ENCODE data around the gene GADD45B.
"Not testable (repeated sequence)": the region's sequence is repeated elsewhere in the genome, so short reads cannot be mapped to it uniquely, and the experiment has no call there.

GADD45B gene

GRCh38 chr19:2464389-2464788 is 11.5 kb upstream of the GADD45B start:
- H3K4me3 ChIP-seq (ENCODE audit: low read length), result no peak overlapping the region
- H3K9me3 ChIP-seq (ENCODE audit: low read length), result no peaks in the 10 kb centered on the region
- no peaks in the 10 kb centered on the region for H3K27me3 ChIP-seq (ENCODE audit: insufficient read depth, low read length)
- H3K4me1 ChIP-seq (ENCODE audit: insufficient read depth, low read length), result peaks cover 10% of the 10 kb centered on the region
- H2AFZ ChIP-seq (ENCODE audit: low read depth, low read length), result no peak overlapping the region
- no peaks in the 10 kb centered on the region for H3K36me3 ChIP-seq (ENCODE audit: insufficient read depth, low read length)

DNA sequence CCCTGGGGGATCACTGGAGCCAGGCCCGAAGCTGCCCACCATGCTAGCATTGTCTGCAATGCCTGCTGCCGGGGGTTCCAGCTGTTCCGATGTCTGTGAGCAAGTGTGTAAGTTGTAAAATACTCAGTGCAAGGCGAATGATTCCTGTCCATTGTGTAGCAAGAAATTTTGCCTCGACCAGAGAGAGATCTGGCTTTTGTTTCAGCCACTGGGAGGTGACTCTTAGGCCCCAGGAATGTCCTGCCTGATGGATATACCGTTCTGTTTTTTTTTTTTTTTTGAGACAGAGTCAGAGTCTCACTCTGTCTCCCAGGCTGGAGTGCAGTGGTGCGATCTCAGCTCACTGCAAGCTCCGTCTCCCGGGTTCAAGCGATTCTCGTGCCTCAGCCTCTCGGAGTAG is 7.3 kb upstream of the GADD45B start:
- H3K4me3 ChIP-seq (ENCODE audit: low read length), result no peak overlapping the region
- H3K9me3 ChIP-seq (ENCODE audit: low read length), result no peaks in the 10 kb centered on the region
- H3K36me3 ChIP-seq (ENCODE audit: insufficient read depth, low read length), result no peaks in the 10 kb centered on the region
- peaks cover 12% of the 10 kb centered on the region for H3K4me1 ChIP-seq (ENCODE audit: insufficient read depth, low read length)
- no peaks in the 10 kb centered on the region for H3K27me3 ChIP-seq (ENCODE audit: insufficient read depth, low read length)
- no peak overlapping the region for H2AFZ ChIP-seq (ENCODE audit: low read depth, low read length)

DNA sequence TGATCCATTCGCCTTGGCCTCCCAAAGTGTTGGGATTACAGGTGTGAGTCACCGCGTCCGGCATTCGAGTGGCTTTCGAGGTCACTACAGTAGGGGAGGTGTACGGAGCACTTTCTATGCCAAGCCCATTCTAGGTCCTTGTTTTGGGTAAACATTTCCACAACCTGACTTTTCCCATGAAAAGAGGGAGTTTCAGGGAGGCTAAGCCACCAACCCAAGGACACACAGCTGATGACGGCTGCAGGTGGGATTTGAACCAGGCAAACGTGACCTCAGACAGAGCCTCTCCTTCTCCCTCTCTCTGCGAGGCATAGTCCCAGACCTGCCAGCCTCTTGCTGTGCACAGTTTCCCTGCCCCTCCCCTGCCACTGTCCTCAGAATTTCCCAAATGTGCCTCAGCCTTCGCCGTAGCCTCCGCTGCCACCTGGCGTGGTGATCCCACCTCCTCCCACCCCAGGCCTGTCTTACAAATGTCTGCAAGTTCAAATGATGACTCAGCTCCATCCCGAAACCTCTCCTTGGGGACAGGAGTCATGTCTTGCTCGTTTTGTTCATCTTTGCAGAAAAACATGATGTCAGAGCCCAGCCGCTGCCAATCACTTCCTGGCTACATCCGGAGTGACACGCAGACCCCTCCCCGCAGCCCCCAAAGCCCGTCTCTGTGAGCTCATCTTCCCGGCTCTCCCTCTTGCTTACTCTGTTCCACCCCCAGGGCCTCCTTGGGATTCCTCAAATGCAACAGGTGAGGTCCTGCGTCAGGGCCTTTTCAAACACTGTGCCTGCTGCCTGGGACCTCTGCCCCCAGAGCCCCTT is 6.6 kb upstream of the GADD45B start:
- H3K4me3 ChIP-seq (ENCODE audit: low read length), result peak overlapping the region; percentile 13
- peaks cover 12% of the 10 kb centered on the region for H3K4me1 ChIP-seq (ENCODE audit: insufficient read depth, low read length)
- no peaks in the 10 kb centered on the region for H3K9me3 ChIP-seq (ENCODE audit: low read length)
- no peaks in the 10 kb centered on the region for H3K27me3 ChIP-seq (ENCODE audit: insufficient read depth, low read length)
- H3K36me3 ChIP-seq (ENCODE audit: insufficient read depth, low read length), result no peaks in the 10 kb centered on the region
- H2AFZ ChIP-seq (ENCODE audit: low read depth, low read length), result peak overlapping the region; percentile 6

- not testable (repeated sequence) for H3K9me3 ChIP-seq (ENCODE audit: low read length); H3K27me3 ChIP-seq (ENCODE audit: insufficient read depth, low read length); H3K4me3 ChIP-seq (ENCODE audit: low read length); H3K36me3 ChIP-seq (ENCODE audit: insufficient read depth, low read length); H2AFZ ChIP-seq (ENCODE audit: low read depth, low read length)
- peaks cover 14% of the 10 kb centered on the region for H3K4me1 ChIP-seq (ENCODE audit: insufficient read depth, low read length)
These were observed 6.1 kb upstream of the GADD45B start for GRCh38 chr19:2469915-2470200.

DNA sequence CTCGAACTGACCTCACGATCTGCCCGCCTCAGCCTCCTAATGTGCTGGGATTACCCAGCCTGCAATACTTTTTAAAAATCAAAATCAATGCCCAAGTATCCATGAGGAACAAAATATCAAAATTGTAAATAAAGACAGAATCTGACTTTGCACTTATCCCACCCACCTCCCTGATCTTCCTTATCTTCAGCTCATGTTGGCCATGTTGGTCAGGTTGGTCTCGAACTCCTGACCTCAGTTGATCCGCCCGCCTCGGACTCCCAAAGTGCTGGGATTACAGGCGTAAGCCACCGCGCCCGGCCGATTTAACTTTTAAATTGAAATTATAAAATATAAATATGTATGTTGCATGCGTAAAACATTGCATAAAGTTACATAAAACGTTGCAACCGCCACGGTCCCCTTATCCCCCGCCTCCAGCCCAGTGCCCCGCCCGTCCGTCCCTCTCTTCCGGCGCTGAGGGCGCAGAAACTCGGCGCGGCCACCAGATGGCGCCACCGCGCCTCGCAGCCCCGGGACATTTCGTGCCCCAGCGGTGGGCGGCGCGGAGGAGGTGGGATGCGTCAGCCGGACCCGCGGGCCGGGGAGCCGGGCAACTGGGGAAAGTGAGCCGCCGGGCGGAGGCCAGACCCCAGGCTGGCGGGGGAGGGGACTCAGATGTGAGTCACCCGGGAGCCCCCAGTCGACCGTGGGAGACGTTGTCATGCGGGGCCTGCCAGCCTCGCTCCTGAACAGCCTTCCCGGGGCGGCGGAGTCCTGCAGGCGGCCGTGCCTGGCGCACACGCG is 1.5 kb upstream of the GADD45B start:
- no peaks in the 10 kb centered on the region for H3K9me3 ChIP-seq (ENCODE audit: low read length)
- no peaks in the 10 kb centered on the region for H3K36me3 ChIP-seq (ENCODE audit: insufficient read depth, low read length)
- no peaks in the 10 kb centered on the region for H3K27me3 ChIP-seq (ENCODE audit: insufficient read depth, low read length)
- no peak overlapping the region for H2AFZ ChIP-seq (ENCODE audit: low read depth, low read length)
- peak overlapping the region; percentile 3 for H3K4me3 ChIP-seq (ENCODE audit: low read length)
- peaks cover 24% of the 10 kb centered on the region for H3K4me1 ChIP-seq (ENCODE audit: insufficient read depth, low read length)

DNA sequence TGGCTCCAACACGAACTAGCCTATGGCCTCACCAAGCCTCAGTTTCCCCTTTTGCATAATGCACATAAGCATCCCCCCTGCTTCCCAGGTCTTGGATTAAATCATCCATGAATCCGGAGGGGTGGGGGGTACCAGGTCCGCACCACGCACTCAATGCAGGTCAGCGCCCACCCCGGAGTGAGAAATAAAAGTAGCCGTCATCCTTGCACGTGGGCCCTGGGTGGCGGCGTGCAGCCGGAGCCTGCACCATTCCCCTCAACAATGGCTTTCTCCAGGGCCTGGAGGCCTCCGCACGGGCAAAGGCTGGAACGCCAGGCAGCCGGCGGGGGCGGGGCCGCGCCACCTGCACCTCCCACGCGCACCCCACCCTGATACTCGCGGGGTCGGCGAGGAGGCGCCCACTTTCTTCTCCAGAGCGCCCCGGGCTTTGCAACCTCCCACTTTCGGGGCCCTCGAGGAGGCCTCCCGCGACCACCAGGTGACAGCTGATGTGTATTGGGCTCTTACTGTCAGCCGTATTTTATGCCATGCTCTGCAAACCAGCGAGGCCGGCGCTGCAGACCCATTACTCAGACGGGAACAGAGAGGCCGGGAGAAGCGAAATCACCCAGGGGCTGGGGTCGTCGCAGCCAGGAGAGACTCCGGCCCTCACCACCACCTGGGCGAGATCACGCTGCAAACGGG is 767 bp upstream of the GADD45B start:
- Histone ChIP-seq H3K36me3 (ENCODE audit: insufficient read depth, low read length) (no peaks in the 10 kb centered on the region), H3K4me1 (ENCODE audit: insufficient read depth, low read length) (peaks cover 22% of the 10 kb centered on the region), H3K9me3 (ENCODE audit: low read length) (no peaks in the 10 kb centered on the region), H2AFZ (ENCODE audit: low read depth, low read length) (no peak overlapping the region), H3K27me3 (ENCODE audit: insufficient read depth, low read length) (no peaks in the 10 kb centered on the region), H3K4me3 (ENCODE audit: low read length) (peak overlapping the region; percentile 24)

DNA sequence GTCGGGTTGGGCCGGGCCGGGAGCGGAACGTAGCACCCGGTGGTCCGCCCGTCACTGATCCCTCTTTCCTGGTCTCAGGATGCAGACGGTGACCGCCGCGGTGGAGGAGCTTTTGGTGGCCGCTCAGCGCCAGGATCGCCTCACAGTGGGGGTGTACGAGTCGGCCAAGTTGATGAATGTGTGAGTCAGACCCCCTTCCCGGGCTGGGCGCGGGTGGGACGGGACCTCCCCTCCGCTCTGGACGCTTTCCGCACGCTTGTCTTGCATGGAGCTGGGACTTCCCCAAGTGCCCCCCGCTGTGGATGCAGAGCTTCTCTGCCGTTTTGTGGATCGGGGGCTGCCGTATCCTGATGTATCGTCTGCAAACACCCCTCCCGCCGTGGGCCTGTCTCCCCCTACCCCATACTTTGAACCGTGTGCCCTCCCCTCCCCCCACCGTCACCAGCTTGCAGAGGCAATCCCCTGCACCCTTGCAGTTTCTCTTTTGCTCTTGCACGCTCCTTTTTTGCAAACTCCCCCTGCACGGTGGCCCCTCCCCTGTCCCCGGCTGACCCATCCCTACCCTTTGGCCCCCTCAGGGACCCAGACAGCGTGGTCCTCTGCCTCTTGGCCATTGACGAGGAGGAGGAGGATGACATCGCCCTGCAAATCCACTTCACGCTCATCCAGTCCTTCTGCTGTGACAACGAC is 669 bp downstream of the GADD45B start:
- Histone ChIP-seq H3K4me3 (ENCODE audit: low read length) (peak overlapping the region; percentile 78), H3K27me3 (ENCODE audit: insufficient read depth, low read length) (no peaks in the 10 kb centered on the region), H2AFZ (ENCODE audit: low read depth, low read length) (no peak overlapping the region), H3K4me1 (ENCODE audit: insufficient read depth, low read length) (peaks cover 22% of the 10 kb centered on the region), H3K36me3 (ENCODE audit: insufficient read depth, low read length) (no peaks in the 10 kb centered on the region), H3K9me3 (ENCODE audit: low read length) (no peaks in the 10 kb centered on the region)

DNA sequence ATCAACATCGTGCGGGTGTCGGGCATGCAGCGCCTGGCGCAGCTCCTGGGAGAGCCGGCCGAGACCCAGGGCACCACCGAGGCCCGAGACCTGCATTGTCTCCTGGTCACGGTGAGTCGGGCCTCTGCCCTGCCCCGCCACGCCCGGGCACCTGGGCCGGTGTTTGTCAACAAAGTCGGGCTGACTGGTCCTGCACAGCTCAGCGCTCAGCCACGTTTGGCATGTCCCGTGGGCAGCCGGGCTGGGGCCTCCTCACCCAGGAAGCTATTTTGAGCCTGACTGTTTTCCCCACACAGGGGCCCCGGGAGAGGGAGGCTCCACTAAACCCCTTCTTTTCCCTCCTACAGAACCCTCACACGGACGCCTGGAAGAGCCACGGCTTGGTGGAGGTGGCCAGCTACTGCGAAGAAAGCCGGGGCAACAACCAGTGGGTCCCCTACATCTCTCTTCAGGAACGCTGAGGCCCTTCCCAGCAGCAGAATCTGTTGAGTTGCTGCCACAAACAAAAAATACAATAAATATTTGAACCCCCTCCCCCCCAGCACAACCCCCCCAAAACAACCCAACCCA is 1.3 kb downstream of the GADD45B start:
- Histone ChIP-seq H3K36me3 (ENCODE audit: insufficient read depth, low read length) (no peaks in the 10 kb centered on the region), H3K27me3 (ENCODE audit: insufficient read depth, low read length) (no peaks in the 10 kb centered on the region), H2AFZ (ENCODE audit: low read depth, low read length) (no peak overlapping the region), H3K4me3 (ENCODE audit: low read length) (peak overlapping the region; percentile 78), H3K9me3 (ENCODE audit: low read length) (no peaks in the 10 kb centered on the region), H3K4me1 (ENCODE audit: insufficient read depth, low read length) (peaks cover 22% of the 10 kb centered on the region)

- Histone ChIP-seq H3K27me3 (ENCODE audit: insufficient read depth, low read length) (no peaks in the 10 kb centered on the region), H3K4me3 (ENCODE audit: low read length) (peak overlapping the region; percentile 15)
These were observed 1.8 kb downstream of the GADD45B start for GRCh38 chr19:2477732-2478191.

GRCh38 chr19:2478278-2478755 is 2.4 kb downstream of the GADD45B start:
- H3K4me3 ChIP-seq (ENCODE audit: low read length), result no peak overlapping the region

More at GRCh38 chr19:2477732-2478191, 1.8 kb downstream of the GADD45B start:
- Histone ChIP-seq H2AFZ (ENCODE audit: low read depth, low read length) (no peak overlapping the region), H3K4me1 (ENCODE audit: insufficient read depth, low read length) (peaks cover 22% of the 10 kb centered on the region), H3K36me3 (ENCODE audit: insufficient read depth, low read length) (no peaks in the 10 kb centered on the region), H3K9me3 (ENCODE audit: low read length) (peaks cover 1% of the 10 kb centered on the region)

GRCh38 chr19:2478756-2479555 is 3.0 kb downstream of the GADD45B start:
- H3K36me3 ChIP-seq (ENCODE audit: insufficient read depth, low read length), result no peaks in the 10 kb centered on the region
- peaks cover 1% of the 10 kb centered on the region for H3K9me3 ChIP-seq (ENCODE audit: low read length)
- H3K4me3 ChIP-seq (ENCODE audit: low read length), result no peak overlapping the region
- H2AFZ ChIP-seq (ENCODE audit: low read depth, low read length), result no peak overlapping the region
- no peaks in the 10 kb centered on the region for H3K27me3 ChIP-seq (ENCODE audit: insufficient read depth, low read length)
- peaks cover 22% of the 10 kb centered on the region for H3K4me1 ChIP-seq (ENCODE audit: insufficient read depth, low read length)

More at GRCh38 chr19:2478278-2478755, 2.4 kb downstream of the GADD45B start:
- Histone ChIP-seq H3K4me1 (ENCODE audit: insufficient read depth, low read length) (peaks cover 22% of the 10 kb centered on the region), H3K27me3 (ENCODE audit: insufficient read depth, low read length) (no peaks in the 10 kb centered on the region), H3K36me3 (ENCODE audit: insufficient read depth, low read length) (no peaks in the 10 kb centered on the region), H2AFZ (ENCODE audit: low read depth, low read length) (no peak overlapping the region), H3K9me3 (ENCODE audit: low read length) (peaks cover 1% of the 10 kb centered on the region)

Data from neuron (in vitro differentiated cells).